CD4-positive, alpha-beta memory T cell (primary cell): ENCODE results near the gene CAMSAP1. TPM values are rescaled to one million over a fixed set of nuclear protein-coding genes. Genes with fewer than 3 reads are reported as not detected.

Experiments used
- CTCF ChIA-PET: fragments of 350-600 bp; sonication (Branson Sonifier 250); formaldehyde crosslinking; loops from one replicate; lab custom pipeline; 2021; ENCODE audit warnings: inconsistent platforms; ENCODE audit not compliant: partially characterized antibody; lab: Charles Lee
- POLR2A ChIA-PET: fragments of 350-600 bp; sonication (Branson Sonifier 250); formaldehyde crosslinking; loops from one replicate; lab custom pipeline; 2021; ENCODE audit not compliant: partially characterized antibody; lab: Charles Lee
- DNase-seq, 5 donors: peaks; one replicate each; pipeline versions ENCODE4 v3.0.0 to v3.0.0-alpha.2; 2020 to 2022; ENCODE audit warnings: mixed read lengths in 1 of 5
- H3K27ac ChIP-seq: one replicate; pipeline ENCODE4 v1.7.0; 2013; ENCODE audit warnings: low read depth, low read length
- H3K27me3 ChIP-seq: 2 replicates; pipeline ENCODE4 v1.7.0; 2013; ENCODE audit warnings: mild to moderate bottlenecking, low read length, moderate library complexity; ENCODE audit not compliant: insufficient read depth
- H3K36me3 ChIP-seq: 2 replicates; pipeline ENCODE4 v1.7.0; 2013; ENCODE audit warnings: mild to moderate bottlenecking, low read length, moderate library complexity; ENCODE audit not compliant: insufficient read depth
- H3K4me1 ChIP-seq: 2 replicates; pipeline ENCODE4 v1.7.0; 2013; ENCODE audit warnings: mild to moderate bottlenecking, low read length, moderate library complexity; ENCODE audit not compliant: insufficient read depth
- H3K4me3 ChIP-seq, 2 donors: one replicate each; pipeline ENCODE4 v1.7.0; 2013; ENCODE audit warnings: low read length in 2 of 2, mild to moderate bottlenecking in 1 of 2
- H3K9me3 ChIP-seq, 2 donors: one replicate each; pipeline ENCODE4 v1.7.0; 2013; ENCODE audit warnings: low read length in 2 of 2, control low read depth in 1 of 2; ENCODE audit not compliant: control insufficient read depth in 1 of 2
- H3K27ac Mint-ChIP-seq, 7 donors: one replicate each; pipeline ENCODE4 v1.8.0; 2020 to 2021; ENCODE audit warnings: mixed read lengths in 7 of 7, mild to moderate bottlenecking in 6 of 7, inconsistent platforms in 3 of 7, moderate library complexity in 3 of 7
- H3K27me3 Mint-ChIP-seq, 2 donors: one replicate each; pipeline ENCODE4 v1.8.0; 2020 to 2021; ENCODE audit warnings: mixed read lengths in 2 of 2
- H3K36me3 Mint-ChIP-seq, 2 donors: one replicate each; pipeline ENCODE4 v1.8.0; 2020 to 2021; ENCODE audit warnings: mixed read lengths in 2 of 2, inconsistent platforms in 1 of 2, mild to moderate bottlenecking in 1 of 2
- H3K4me1 Mint-ChIP-seq, 4 donors: one replicate each; pipeline ENCODE4 v1.8.0; 2020 to 2021; ENCODE audit warnings: mixed read lengths in 4 of 4, mild to moderate bottlenecking in 1 of 4
- H3K4me3 Mint-ChIP-seq, 8 donors: one replicate each; pipeline ENCODE4 v1.8.0; 2020 to 2021; ENCODE audit warnings: mixed read lengths in 8 of 8, mild to moderate bottlenecking in 7 of 8, moderate library complexity in 6 of 8, inconsistent platforms in 3 of 8
- H3K9me3 Mint-ChIP-seq, 8 donors: one replicate each; pipeline ENCODE4 v1.8.0; 2020 to 2021; ENCODE audit warnings: mixed read lengths in 8 of 8, mild to moderate bottlenecking in 5 of 8, inconsistent platforms in 3 of 8, moderate library complexity in 1 of 8
- intact Hi-C: fragments of 100-400 bp; cut with micrococcal nuclease; formaldehyde crosslinking; loops from one replicate; pipeline ENCODE4 v1.15.1; 2023
- polyA plus RNA-seq, 2 donors: library from polyadenylated mRNA; unstranded; fragments of 300-500 nt; fragmentation: Illumina TruSeq; gene quantifications; one replicate each; pipeline ENCODE4 v1.2.3, GENCODE V29; 2021
- total RNA-seq, 2 experiments: library from RNA; stranded (reverse); gene quantifications; one replicate each; pipeline ENCODE4 v1.2.3, GENCODE V29; 2021

The CAMSAP1 gene
- total and polyA plus RNA-seq, 4 experiments from 2014 or later = 0.76 to 51.7 (median 22.5) TPM

DNA sequence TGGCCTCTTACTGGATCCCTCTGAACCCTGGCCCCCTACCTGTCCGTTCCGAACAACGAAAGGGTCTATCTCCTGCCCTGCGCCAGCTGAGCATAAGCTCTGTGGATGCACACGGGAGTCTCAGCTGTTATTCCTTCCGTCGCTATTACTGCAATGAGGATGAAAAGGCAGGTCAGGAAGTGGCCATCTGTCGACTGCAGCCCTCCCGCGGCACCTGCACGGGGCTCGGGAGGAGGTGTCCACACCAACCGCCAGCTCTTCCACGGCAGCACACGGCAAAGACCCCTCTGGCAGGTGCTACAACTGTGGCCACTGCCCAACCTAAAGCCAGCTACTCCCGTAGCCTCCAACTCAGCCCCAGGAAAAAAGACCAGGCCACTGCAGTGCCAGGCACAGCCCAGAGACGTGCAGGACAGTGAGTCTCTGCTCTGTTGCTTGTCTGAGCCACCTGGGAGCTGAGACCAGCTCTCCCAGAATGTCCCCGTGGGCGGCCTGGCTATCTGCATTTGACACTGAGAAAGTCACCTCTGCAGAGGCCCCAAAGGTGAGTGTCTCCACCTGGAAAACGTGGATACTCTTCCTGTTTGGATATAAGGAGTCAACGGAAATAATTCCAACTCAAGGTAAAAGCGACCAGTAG, 19.1 kb downstream of the CAMSAP1 start:
- intact Hi-C loops = no loop called here
- H3K36me3 Mint-ChIP-seq = peaks cover 0 to 1% of the 10 kb centered on the region in 2 donors
- Histone ChIP-seq H3K27ac (peak overlapping the region; percentile 33), H3K27me3 (no peaks in the 10 kb centered on the region), H3K4me3 (no peak overlapping the region), H3K36me3 (no peaks in the 10 kb centered on the region), H3K4me1 (peaks cover 74% of the 10 kb centered on the region), H3K9me3 (no peaks in the 10 kb centered on the region)
- peak overlapping the region in 4 of 7 donors; percentile 53 to 96 (median 92) for H3K27ac Mint-ChIP-seq
- no peak for DNase-seq
- H3K27me3 Mint-ChIP-seq = no peaks in the 10 kb centered on the region
- H3K4me1 Mint-ChIP-seq = peaks cover 65 to 98% (median 74%) of the 10 kb centered on the region in 4 donors
- ChIA-PET POLR2A (no interaction called here), CTCF (interaction anchor here (1.0 to 1.7 kb wide), 2 partner anchors 11 to 14 kb away, joined by 3 read pairs; no protein-coding TSS in a partner anchor)
- no peaks in the 10 kb centered on the region for H3K9me3 Mint-ChIP-seq
- peak overlapping the region in 4 of 8 donors; percentile 7 to 86 (median 54) for H3K4me3 Mint-ChIP-seq

DNA sequence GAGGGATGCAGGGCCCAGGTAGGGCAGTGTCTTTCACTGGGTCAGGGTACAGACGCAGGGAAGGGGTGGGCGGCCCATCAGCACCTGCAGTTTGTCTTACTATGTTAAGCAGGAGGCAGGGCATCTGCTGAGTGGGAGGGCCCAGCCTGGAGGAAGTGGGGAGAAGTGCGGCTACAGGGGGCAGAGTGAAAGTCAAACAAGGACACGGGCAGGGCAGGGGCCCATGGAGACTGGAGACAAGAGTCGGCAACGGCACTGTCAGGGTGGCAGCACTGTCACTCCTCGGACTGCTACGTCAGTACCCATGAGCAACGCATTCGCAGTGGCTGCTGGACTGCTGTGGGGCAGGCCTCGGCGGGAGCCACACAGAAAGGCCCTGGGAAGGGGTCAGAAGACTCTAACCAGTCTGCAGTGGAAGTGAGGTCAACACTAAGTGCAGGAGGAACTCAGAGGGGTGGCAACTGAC, 19.7 kb downstream of the CAMSAP1 start:
- Mint-ChIP-seq H3K9me3 (no peaks in the 10 kb centered on the region), H3K4me3 (peak overlapping the region; percentile 71 to 86 (median 82)), H3K27ac (peak overlapping the region; percentile 70 to 96 (median 92)), H3K27me3 (no peaks in the 10 kb centered on the region), H3K36me3 (peaks cover 0 to 3% of the 10 kb centered on the region in 2 donors), H3K4me1 (peaks cover 62 to 98% (median 74%) of the 10 kb centered on the region in 4 donors)
- Histone ChIP-seq H3K4me1 (peaks cover 74% of the 10 kb centered on the region), H3K27me3 (no peaks in the 10 kb centered on the region), H3K36me3 (no peaks in the 10 kb centered on the region), H3K4me3 (peak overlapping the region in 1 of 2 donors; percentile 6), H3K27ac (peak overlapping the region; percentile 33), H3K9me3 (no peaks in the 10 kb centered on the region)
- peak; percentile 50 to 75 (median 67) for DNase-seq
- CTCF ChIA-PET = interaction anchor here (1.0 to 1.7 kb wide), 2 partner anchors 11 to 13 kb away, joined by 3 read pairs; no protein-coding TSS in a partner anchor
- intact Hi-C loops = no loop called here
- POLR2A ChIA-PET = no interaction called here

DNA sequence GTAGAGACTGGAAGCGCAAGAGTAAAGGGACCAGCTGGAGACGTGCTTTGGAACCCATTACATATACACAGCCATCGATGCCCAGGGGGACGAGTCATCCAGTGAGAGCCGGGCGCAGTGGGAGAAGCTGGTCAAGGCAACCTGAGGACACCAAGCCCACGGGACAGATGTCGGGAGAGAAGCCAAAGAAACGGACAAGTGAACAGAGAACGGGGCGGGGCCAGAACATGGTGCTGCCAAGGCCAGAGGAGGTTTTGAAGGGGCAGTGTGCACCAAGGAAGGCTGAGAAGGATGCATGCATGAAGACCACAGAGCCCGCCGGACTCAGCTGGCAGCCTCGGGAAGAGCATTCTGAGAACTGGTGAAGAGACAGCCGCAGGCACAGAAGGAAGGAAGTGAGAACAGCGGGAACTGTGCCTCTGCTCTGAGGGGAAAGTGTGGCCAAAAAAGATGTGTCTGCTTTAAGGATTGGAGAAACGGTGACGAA, 20.3 kb downstream of the CAMSAP1 start:
- CTCF ChIA-PET = no interaction called here
- peaks cover 0 to 3% of the 10 kb centered on the region in 2 donors for H3K36me3 Mint-ChIP-seq
- H3K9me3 Mint-ChIP-seq = no peaks in the 10 kb centered on the region
- peak overlapping the region; percentile 71 to 86 (median 82) for H3K4me3 Mint-ChIP-seq
- no peaks in the 10 kb centered on the region for H3K36me3 ChIP-seq
- peak overlapping the region in 1 of 2 donors; percentile 6 for H3K4me3 ChIP-seq
- H3K9me3 ChIP-seq = no peaks in the 10 kb centered on the region
- intact Hi-C loops = no loop called here
- peaks cover 60 to 99% (median 72%) of the 10 kb centered on the region in 4 donors for H3K4me1 Mint-ChIP-seq
- H3K27ac ChIP-seq = peak overlapping the region; percentile 33
- H3K27me3 ChIP-seq = no peaks in the 10 kb centered on the region
- H3K27me3 Mint-ChIP-seq = no peaks in the 10 kb centered on the region
- peaks cover 74% of the 10 kb centered on the region for H3K4me1 ChIP-seq
- POLR2A ChIA-PET = no interaction called here
- no peak for DNase-seq
- peak overlapping the region; percentile 70 to 96 (median 92) for H3K27ac Mint-ChIP-seq

DNA sequence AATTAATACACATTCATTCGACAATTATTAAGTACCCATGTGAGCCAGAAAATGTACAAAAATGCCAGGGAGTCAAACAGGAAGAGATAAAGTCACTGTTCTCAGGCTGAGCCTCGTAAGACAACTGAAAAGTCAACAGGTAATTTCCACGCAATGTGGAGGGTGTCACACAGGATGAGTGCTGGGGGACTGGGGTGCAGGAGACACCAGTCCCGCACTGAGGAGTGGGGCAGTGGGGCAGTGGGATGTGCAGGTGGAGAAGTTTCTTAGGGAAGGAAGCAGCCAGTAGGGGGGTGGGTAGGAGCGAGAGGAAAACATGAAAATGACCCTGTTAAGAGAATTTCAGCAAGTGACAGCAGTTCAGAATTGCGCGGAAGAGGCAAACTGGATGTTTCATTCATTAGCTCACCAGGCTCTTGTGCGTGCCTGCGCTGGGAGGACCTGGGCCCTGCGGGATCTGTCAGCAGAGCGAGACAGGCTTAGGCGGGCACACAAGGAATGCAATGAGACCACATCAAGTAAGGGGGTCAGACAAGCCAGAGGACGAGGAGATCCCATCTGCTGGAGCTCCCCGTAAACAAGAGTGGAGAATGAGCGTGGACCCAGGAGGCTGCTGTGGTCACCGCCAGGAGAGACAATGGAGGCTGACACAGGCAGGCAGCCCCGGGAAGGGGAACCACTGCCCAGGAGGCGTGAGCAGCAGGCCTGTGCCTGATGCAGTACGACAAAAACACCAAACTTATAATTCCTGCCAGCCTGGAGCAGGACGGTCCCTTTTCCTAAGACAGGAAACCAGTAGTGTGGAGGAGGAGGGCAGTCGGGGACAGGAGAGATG, 21.0 kb downstream of the CAMSAP1 start:
- H3K4me3 ChIP-seq = no peak overlapping the region
- ChIA-PET POLR2A (no interaction called here), CTCF (no interaction called here)
- H3K9me3 ChIP-seq = no peaks in the 10 kb centered on the region
- H3K27me3 ChIP-seq = no peaks in the 10 kb centered on the region
- H3K4me3 Mint-ChIP-seq = peak overlapping the region; percentile 11 to 86 (median 82)
- H3K4me1 Mint-ChIP-seq = peaks cover 56 to 92% (median 66%) of the 10 kb centered on the region in 4 donors
- peak overlapping the region; percentile 33 for H3K27ac ChIP-seq
- DNase-seq = no peak
- H3K36me3 ChIP-seq = no peaks in the 10 kb centered on the region
- intact Hi-C loops = no loop called here
- H3K27me3 Mint-ChIP-seq = no peaks in the 10 kb centered on the region
- peak overlapping the region; percentile 34 to 96 (median 93) for H3K27ac Mint-ChIP-seq
- H3K36me3 Mint-ChIP-seq = peaks cover 2 to 3% of the 10 kb centered on the region in 2 donors
- H3K4me1 ChIP-seq = peaks cover 72% of the 10 kb centered on the region
- no peaks in the 10 kb centered on the region for H3K9me3 Mint-ChIP-seq

DNA sequence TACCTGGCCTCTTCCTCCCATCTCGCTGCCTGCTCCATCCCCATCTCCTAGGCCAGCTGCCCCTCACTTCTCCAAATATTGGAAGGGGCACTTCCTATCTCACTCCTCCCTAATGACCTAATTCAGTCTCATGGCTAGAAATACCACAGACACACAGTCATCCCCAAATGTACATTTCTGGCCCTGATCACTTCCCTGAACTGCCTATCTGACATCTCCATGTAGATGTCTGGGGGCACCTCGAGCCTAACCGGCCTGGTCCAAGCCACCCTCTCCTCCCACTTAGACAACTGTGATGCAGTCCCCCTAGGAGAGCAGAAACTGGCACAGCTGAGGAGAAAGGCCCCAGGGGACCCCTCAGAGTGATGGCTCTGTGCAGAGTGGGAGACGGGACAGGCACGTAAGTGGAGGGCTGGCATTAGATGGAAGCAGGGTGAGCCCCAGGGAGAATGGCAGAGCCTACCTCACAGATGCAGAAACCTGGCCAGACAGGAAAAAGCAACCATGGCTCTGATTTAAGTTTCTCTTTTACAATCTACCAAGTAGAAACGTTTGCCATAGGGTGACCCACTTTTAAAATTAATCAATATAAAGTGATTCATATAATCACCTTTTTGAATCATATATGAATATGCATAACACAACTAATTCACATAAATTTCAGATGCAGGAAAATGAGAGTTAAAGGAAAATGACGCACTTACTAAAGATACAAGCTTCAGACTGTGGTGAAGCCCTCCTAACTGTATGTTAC, 22.1 kb downstream of the CAMSAP1 start:
- Mint-ChIP-seq H3K36me3 (peaks cover 3% of the 10 kb centered on the region in 2 donors), H3K9me3 (no peaks in the 10 kb centered on the region), H3K4me3 (peak overlapping the region in 7 of 8 donors; percentile 40 to 83 (median 71)), H3K27ac (peak overlapping the region; percentile 34 to 96 (median 93)), H3K27me3 (no peaks in the 10 kb centered on the region), H3K4me1 (peaks cover 50 to 81% (median 62%) of the 10 kb centered on the region in 4 donors)
- Histone ChIP-seq H3K27me3 (no peaks in the 10 kb centered on the region), H3K9me3 (no peaks in the 10 kb centered on the region), H3K4me1 (peaks cover 63% of the 10 kb centered on the region), H3K4me3 (no peak overlapping the region), H3K36me3 (no peaks in the 10 kb centered on the region), H3K27ac (no peak overlapping the region)
- intact Hi-C loops = no loop called here
- no peak for DNase-seq
- ChIA-PET CTCF (no interaction called here), POLR2A (no interaction called here)

DNA sequence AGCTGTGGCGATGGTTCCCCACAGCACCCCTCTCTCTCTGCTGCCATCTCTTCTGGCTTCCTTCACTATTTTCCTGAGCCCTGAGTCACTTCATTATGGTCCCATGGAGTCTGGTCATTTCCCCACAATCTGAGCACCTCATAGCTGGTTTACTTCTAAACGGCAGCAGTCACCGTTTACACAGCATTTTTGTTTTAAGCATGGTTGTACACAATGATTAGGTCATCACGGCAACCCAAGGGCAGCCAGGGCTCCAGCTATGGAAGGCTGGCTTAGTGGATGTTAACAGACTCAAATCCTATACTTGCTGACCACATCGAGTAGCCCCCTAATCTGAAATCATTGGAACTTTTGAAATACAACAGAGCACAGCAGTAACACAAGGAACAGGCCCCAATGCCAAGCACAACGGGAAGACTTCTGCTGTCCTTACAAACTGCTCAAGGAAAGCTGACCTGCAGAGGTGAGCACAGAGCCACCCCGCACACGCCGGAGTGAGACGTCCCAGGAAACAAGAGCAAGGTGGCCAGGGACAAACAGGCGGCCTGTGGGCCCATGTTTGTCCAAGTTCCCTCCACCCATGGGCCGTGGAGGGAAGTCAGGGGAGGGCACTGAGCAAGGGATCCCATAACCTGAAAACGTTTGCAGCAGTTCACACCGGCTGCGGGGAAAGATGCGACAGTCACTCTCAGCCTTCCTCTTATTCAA, 22.9 kb downstream of the CAMSAP1 start:
- peak overlapping the region in 4 of 8 donors; percentile 9 to 44 (median 31) for H3K4me3 Mint-ChIP-seq
- intact Hi-C loops = no loop called here
- no peak for DNase-seq
- Histone ChIP-seq H3K4me1 (peaks cover 63% of the 10 kb centered on the region), H3K27ac (no peak overlapping the region), H3K9me3 (no peaks in the 10 kb centered on the region), H3K27me3 (no peaks in the 10 kb centered on the region), H3K36me3 (no peaks in the 10 kb centered on the region), H3K4me3 (no peak overlapping the region)
- H3K27ac Mint-ChIP-seq = peak overlapping the region; percentile 25 to 94 (median 62)
- ChIA-PET CTCF (no interaction called here), POLR2A (no interaction called here)
- no peaks in the 10 kb centered on the region for H3K27me3 Mint-ChIP-seq
- no peaks in the 10 kb centered on the region for H3K9me3 Mint-ChIP-seq
- H3K4me1 Mint-ChIP-seq = peaks cover 47 to 73% (median 62%) of the 10 kb centered on the region in 4 donors
- H3K36me3 Mint-ChIP-seq = peaks cover 3% of the 10 kb centered on the region in 2 donors
